BLaER1 (cell line): Measurements from ENCODE around the gene ADIRF.
"Not testable (repeated sequence)": the region's sequence is repeated elsewhere in the genome, so short reads cannot be mapped to it uniquely, and the experiment has no call there.

Experiments used
- H3K27ac ChIP-seq: shearing (Covaris generic); formaldehyde crosslinking; 2 replicates; pipeline ENCODE4 v1.8.1; 2022
- H3K27me3 ChIP-seq: shearing (Covaris generic); formaldehyde crosslinking; 2 replicates; pipeline ENCODE4 v1.8.1; 2022
- H3K36me3 ChIP-seq: shearing (Covaris generic); formaldehyde crosslinking; 2 replicates; pipeline ENCODE4 v1.8.1; 2022
- H3K4me1 ChIP-seq: shearing (Covaris generic); formaldehyde crosslinking; 2 replicates; pipeline ENCODE4 v1.8.1; 2022
- H3K4me2 ChIP-seq: shearing (Covaris generic); formaldehyde crosslinking; 2 replicates; pipeline ENCODE4 v1.8.1; 2022
- H3K4me3 ChIP-seq: shearing (Covaris generic); formaldehyde crosslinking; 2 replicates; pipeline ENCODE4 v1.8.1; 2022
- H3K9ac ChIP-seq: shearing (Covaris generic); formaldehyde crosslinking; 2 replicates; pipeline ENCODE4 v1.8.1; 2022
- H3K9me3 ChIP-seq: shearing (Covaris generic); formaldehyde crosslinking; 2 replicates; pipeline ENCODE4 v1.8.1; 2022
- H4K20me1 ChIP-seq: shearing (Covaris generic); formaldehyde crosslinking; 2 replicates; pipeline ENCODE4 v1.8.1; 2022

Gene ADIRF

GRCh38 chr10:87014986-87015716 is 46.9 kb downstream of the ADIRF start:
- H3K9me3 ChIP-seq, H3K4me2 ChIP-seq, H4K20me1 ChIP-seq, H3K9ac ChIP-seq, H3K4me1 ChIP-seq, H3K4me3 ChIP-seq, H3K27me3 ChIP-seq, H3K36me3 ChIP-seq, H3K27ac ChIP-seq: not testable (repeated sequence)

DNA sequence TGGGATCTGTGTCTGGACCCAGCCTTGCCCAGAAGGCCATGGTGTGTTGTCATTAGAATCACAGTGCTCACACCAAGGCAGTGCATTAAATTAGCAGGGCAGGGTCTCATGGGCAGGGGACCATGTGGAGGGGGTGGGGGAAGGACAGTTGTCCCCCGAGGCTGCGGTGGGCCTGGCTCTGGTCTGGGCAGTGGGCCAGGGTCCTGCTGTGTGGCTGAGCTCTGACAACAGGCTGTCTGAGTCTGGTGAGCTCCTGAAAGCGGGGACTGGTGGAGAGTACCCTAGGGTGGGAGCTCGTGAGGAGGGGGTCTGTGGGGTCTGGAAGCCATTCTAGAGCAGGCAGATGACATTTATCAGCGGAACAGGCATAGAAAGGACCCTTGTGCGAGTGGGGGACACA is 49.8 kb downstream of the ADIRF start:
- not testable (repeated sequence) for H3K9me3 ChIP-seq, H3K36me3 ChIP-seq, H3K27ac ChIP-seq, H4K20me1 ChIP-seq, H3K9ac ChIP-seq, H3K27me3 ChIP-seq, H3K4me2 ChIP-seq, H3K4me3 ChIP-seq, H3K4me1 ChIP-seq

DNA sequence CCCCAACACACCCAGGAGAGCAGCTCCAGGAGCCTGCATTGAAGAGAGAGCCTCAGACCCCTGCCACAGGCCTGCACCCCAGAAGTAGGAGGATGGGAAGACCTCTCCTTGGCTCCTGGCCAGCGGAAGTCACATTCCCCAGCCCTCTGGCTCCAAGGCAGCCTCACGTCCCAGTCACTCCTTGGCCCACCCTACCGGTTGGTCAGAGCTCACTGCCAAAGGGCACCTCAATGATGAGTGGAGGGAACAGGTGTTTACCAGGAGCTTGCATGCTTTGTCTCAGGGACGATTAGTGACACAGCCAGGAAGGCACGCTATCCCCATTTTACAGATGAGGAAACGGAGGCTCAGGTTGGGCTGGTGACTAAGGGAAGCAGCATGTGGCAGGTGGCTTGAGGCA is 50.8 kb downstream of the ADIRF start:
- H3K27ac ChIP-seq, H3K27me3 ChIP-seq, H3K9ac ChIP-seq, H3K36me3 ChIP-seq, H4K20me1 ChIP-seq, H3K4me1 ChIP-seq, H3K9me3 ChIP-seq, H3K4me2 ChIP-seq, H3K4me3 ChIP-seq: not testable (repeated sequence)

DNA sequence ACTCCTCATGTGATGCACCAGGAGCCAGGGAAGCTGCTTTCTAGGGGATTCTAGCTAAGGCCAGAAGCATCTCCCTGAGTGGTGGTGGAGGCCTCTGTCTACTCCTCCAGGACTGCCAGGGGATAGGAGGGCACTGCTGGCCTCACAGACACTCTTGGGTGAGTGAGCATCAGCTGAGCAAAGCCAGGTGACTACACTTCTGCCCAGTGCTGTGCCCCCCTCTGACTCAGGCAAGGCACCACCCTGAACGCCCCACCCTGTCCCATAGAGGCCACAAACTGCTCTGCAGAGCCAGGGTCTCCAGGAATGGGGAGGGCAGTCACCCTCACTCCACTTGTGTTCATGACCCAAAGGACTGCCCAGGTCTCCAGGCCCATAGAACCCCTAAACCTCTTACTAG is 51.2 kb downstream of the ADIRF start:
- H3K27ac ChIP-seq, H3K9me3 ChIP-seq, H3K4me2 ChIP-seq, H3K9ac ChIP-seq, H3K27me3 ChIP-seq, H4K20me1 ChIP-seq, H3K4me3 ChIP-seq, H3K36me3 ChIP-seq, H3K4me1 ChIP-seq: not testable (repeated sequence)

DNA sequence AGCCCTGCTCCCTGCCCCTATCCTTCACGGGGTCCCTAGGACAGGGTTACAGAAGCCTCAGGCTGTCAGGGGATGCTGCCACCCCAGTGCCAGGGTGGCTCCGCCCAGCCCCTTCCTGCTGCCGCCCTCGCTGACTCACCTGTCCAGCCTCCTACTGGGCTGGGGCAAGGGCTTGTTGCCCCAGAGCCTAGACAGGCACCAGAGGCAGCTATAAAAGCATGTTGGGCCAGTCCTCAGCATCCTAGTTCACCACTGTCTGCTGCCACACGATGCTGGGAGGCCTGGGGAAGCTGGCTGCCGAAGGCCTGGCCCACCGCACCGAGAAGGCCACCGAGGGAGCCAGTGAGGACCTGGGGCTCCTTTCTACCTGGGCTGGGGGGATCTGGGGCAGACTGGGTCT is 51.8 kb downstream of the ADIRF start, which contains the start of gene FAM25A:
Gene FAM25A (plus strand): TSS at position 239 of the 400 bp plus-strand sequence. CDS start 31 bp downstream, at position 270.
- H3K4me1 ChIP-seq, H3K27ac ChIP-seq, H3K4me3 ChIP-seq, H4K20me1 ChIP-seq, H3K9ac ChIP-seq, H3K36me3 ChIP-seq, H3K9me3 ChIP-seq, H3K27me3 ChIP-seq, H3K4me2 ChIP-seq: not testable (repeated sequence)
